GM12874 (cell line): ENCODE results near the gene SGPL1.

Experiments used
- CTCF ChIP-seq: IDR thresholded peaks from 2 replicates; pipeline ENCODE4 v1.5.1; 2011; ENCODE audit warnings: low read depth, mild to moderate bottlenecking, control low read depth, low read length, moderate library complexity; ENCODE audit not compliant: insufficient read depth

The SGPL1 gene

GRCh38 chr10:70917226-70917625 lies 101.5 kb downstream of the SGPL1 start:
- no peak for TF ChIP-seq CTCF

- TF ChIP-seq CTCF, result no peak
Observed at GRCh38 chr10:70917635-70918034, 101.9 kb downstream of the SGPL1 start.

GRCh38 chr10:70918851-70919530 lies 103.2 kb downstream of the SGPL1 start:
- no peak for TF ChIP-seq CTCF

- no peak for TF ChIP-seq CTCF
Observed at GRCh38 chr10:70920519-70920918, 104.8 kb downstream of the SGPL1 start.

GRCh38 chr10:70921285-70921684 lies 105.5 kb downstream of the SGPL1 start:
- no peak for TF ChIP-seq CTCF

GRCh38 chr10:70923696-70924095 lies 107.9 kb downstream of the SGPL1 start:
- TF ChIP-seq CTCF, result no peak

GRCh38 chr10:70925377-70926225 lies 109.9 kb downstream of the SGPL1 start:
- TF ChIP-seq CTCF, result peak; percentile 96
